NCI-H1694 treated with DMSO at 0.1 percent for 48 hours (cell line): Measurements from ENCODE around the gene CYFIP1.
A peak's percentile ranks its signal among the peaks of the same experiment; 100 is the strongest.

Experiments used
- DNase-seq: peaks from one replicate; lab custom pipeline; 2025; lab: John Stamatoyannopoulos, UW

CYFIP1 gene

DNA sequence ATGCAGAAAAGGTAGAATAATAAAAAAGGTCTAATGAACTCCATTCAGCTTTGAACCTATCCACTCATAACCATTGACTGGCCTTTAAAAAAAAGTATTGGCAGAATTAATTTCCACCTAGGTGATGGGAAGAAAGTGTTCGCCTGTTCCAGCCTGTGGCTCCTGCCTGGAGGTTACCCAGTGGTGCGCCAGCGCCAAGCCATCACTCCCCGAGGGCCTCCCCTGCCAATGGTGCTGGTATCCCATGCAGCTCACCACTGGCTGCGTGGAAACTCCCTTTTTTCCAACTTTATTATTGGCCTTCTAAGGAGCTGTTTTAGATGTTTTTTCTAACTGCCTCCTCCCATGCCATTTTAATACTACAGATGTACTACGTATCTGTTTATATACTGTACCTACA is 112.3 kb downstream of the CYFIP1 start:
- no peak for DNase-seq

DNA sequence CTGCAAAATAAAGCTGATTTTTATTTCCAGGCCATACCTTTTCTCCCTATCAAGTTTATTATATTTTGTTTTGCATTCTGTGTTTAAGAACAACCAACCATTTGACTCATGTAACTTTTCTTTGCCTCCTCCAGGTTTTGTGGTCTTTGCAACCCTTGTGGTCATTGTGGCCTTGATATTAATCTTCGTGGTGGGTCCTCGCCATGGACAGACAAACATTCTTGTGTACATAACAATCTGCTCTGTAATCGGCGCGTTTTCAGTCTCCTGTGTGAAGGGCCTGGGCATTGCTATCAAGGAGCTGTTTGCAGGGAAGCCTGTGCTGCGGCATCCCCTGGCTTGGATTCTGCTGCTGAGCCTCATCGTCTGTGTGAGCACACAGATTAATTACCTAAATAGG is 114.1 kb downstream of the CYFIP1 start:
- no peak for DNase-seq

DNA sequence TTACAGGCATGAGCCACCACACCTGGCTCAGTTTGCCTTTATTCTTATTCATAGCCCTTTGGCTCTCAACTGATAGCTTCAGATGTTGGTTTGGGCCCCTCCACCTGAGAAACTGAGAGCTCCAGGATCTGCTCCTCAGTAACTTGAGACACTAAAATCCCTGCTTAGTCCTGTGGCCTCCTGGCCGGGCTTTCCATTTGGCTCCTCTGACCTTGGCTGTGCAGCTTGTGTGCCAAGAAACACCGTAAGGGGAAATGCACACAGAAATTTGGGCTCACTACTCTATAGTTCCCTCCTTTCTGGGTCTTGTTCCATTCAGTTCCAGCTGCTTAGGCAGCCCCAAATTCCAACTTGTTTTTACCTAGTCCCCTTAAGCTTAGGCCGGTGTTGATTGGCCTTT is 116.8 kb downstream of the CYFIP1 start:
- DNase-seq: no peak

DNA sequence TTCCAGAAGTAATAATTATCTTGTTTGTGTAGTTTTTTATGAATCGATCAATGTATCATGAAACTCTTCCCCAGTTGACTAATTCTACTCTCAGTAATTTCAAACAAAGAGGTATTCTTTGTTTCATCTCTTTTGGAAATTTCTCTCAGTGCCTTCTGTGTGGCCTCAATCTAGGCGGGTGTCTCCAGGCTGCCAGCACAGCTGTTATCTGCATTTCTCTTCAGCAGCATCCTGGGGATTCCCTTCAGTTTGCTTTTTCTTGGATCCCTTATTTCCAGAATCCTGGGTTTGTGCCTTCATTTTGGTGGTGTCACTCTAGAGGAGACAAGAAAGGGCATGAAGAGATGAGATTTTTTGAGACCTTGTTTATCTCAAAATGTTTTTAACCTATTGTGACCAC is 119.0 kb downstream of the CYFIP1 start:
- DNase-seq: no peak

DNA sequence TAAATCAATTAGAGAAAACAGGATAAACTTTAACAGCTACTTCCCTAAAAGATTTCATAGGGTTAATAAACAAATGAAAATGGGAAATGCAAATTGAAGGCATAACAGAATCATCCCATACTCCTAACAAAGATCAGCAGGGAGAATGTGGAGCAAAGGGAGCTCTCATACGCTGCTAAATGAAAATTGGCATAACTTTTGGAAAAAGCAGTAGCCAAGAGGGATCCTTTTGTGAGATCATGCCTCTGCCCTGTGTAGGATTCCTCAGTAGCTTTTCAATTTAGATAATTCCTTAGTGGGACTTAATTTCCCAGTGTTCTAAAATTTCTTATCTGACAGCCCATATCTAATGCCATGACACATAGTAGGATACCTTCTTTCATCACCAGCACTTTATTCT is 123.5 kb downstream of the CYFIP1 start:
- no peak for DNase-seq

DNA sequence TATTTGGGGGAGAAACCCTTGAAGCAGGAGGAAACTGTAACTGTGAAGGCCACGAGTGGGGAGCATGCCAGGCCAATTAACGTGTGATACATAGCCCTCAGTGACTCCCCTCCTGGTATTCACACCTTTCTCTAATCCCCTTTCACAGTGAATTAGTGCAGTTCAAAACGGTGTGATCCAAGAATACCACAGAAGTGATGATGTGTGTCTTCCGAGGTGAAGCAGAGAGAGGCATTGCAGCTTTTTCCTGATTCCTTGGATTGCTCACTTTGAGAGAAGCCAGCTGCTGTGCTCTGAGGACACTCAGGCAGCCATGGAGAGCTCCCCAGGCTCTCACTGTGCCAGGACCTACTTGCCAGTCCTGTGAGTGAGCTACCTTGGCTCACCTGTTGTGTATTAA is 124.4 kb downstream of the CYFIP1 start:
- DNase-seq: no peak

DNA sequence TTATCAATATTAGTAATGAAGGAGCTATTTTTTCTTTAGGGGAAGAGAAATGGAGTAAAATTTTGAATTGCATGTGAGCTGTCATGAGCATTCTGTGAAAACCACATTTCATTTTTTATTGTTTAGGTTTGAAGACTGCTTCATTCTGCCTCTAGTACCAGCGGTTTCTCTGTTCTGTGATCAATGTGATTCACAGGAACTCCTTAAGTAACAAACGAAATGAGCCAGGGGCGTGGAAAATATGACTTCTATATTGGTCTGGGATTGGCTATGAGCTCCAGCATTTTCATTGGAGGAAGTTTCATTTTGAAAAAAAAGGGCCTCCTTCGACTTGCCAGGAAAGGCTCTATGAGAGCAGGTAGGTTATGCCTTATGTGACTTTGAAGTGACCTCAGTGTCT is 128.7 kb downstream of the CYFIP1 start:
- DNase-seq: no peak

DNA sequence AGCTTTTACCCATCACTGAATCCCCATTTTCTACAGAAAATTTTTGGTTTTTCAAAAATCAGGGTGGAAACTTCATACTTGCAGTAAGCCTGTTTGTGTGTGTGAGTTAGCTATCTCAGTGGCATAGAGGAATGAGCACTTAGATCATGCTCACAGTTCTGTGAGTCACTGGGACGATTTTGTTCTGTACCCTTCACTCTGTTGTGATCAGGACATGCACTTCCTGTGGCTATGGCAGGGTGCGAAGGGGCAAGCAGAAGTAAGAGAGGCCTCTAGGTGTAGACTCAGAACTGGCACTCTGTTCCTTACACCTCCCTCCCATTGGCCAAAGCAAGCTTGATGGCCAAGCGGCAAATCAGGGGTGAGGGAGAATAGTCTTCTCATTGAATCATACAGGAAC is 130.1 kb downstream of the CYFIP1 start:
- no peak for DNase-seq

DNA sequence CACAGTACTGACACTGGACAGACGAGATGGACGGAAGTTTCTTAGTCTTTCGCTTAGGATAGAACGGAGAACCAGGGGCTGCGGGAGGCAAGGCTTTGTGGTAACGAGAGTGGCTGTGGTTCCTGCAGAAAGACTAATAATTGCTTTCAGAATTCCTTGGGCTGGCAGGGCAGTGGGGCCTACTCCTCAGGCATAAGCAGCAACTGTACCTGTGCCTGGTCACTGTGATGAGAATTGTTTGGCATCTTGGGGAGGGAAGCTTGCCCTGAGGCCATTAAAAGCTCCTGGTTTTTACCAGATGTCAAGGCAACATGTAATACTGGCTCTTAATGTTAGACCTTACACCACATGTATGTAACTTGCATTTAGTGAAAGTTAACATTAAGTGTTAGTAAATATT is 134.1 kb downstream of the CYFIP1 start:
- no peak for DNase-seq

DNA sequence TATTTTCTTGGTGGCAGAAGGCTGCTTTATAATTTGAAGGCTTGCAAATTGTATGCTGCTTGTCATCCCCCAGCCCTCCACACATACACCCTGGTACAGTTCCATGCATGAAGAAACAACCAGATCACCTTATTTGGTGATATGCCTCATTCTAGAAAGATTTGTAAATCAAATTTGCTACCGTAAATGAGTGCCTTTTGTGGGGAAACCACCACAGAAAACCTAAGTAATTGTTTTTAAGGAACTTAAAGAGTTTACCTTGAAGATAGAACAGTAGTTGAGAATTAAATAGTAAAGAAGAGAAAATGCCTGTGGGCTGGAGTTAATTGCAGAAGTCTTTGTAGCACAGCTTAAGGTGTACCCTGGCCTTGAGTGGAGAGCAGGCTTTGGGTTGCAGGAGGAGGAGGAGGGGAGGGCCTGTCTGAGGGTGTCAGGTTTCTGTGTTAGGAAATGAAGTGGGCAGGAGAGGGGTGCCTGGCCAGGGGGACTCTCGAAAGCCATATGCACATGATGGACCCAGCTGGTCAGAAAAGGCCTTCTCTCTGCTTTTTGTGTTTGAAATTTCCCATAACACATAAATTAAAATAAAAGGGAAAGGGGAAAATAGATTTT is 134.8 kb downstream of the CYFIP1 start:
- no peak for DNase-seq

DNA sequence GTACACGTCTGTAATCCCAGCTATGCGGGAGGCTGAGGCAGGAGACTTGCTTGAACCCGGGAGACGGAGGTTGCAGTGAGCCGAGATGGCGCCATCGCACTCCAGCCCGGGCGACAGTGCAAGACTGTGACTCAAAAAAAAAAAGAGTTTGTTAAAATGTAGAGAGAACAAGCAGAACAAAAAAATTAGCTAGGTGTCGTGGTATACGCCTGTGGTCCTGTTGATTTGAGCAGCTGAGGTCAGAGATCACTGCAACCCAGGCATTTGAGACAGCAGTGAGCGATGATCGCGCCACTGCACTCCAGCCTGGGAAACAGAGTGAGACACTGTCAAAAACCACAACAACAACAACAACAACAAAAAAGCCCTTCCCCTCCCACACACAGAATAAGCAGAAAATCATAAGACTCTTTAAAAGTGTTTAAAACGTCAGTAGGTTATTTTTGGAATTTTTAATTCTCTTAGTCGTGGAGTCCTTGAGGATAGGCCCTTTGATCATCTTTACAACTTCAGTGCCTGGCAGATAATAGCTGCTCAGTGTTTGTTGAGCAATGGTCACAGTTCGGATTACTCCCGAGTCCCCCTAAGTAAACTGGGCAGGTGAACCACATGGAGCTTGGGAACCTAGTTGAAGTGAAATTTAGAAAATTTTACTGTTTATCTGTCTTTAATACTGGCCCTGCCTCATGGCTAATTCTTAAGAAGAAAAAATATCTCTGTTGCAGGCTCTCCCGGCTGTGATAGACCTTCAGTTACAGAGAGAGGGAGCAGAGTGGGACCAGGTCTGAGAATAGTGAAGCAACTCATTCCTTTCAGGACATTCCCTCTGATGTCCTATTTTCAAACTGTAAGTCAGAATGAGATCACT is 135.5 kb downstream of the CYFIP1 start:
- DNase-seq: no peak

DNA sequence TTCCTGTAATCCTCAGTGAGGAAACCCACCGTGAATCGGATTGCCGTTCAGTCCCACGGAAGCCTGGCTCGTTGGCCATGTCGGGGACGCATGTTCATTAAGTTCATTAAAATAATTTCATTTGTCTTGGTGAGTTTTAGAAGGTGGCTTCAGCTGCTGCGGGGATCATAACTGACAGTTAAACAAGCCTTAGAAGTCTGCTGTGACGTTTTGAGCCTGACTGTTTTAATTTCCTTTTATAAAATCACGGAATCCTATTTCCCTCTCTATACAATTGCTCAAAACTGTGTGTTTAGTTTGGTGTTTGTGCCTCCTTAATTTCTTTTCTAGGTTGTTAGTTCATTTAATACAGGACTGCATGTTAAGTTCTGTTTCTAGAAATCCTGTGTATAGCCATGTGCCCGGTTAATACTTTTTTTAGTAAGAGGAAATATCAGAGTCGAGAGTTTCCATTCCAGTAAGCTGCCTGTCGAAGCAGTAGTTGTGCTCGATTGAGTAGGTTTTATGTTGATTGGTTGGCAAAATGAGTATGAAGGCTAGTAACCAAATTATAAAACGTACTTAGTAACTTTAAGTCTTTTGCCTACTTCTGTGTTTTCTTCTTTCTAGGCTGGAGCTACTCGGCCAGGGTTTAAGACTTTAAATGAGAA is 141.0 kb downstream of the CYFIP1 start:
- no peak for DNase-seq

DNA sequence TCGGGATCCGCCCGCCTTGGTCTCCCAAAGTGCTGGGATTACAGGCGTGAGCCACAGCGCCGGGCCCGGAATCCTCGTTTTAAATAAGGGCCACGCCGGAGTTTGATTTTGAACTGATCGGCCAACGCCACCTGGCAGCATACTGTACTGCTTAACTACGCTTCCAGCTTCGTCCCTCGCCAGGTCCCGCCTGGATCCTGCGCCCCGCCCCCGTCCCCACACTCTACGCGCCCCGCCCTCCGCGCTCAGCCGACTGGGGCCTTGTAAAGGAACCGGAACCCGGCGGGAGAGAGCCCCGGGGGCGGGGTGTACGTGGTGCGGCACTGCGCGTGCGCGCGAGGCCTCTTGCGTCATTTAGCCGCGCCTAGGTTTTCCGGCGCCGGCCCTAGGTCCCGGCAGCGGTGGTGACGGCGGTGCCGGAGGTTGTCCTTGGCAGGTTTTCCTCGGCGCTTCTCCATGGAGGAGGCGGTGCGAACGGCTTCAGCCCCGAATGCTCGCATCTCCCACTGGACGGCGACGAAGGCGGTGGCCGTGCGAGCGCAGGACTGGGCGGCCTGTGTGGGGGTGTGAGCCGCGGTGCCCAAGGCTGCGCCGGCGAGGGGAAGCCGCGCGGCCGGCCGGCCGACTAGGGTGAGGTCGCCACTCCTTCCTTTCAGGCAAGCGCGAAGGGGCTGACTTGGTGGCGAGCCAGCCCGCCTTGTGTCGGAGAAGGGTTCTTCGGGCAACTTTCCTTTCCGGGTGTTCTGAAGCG is 141.7 kb downstream of the CYFIP1 start, which contains the start of gene NIPA2:
NIPA2 (plus strand) TSS at position 375 of the 751 bp plus-strand sequence. CDS start 13,066 bp downstream, outside the sequence.
- DNase-seq: peak; percentile 74

DNA sequence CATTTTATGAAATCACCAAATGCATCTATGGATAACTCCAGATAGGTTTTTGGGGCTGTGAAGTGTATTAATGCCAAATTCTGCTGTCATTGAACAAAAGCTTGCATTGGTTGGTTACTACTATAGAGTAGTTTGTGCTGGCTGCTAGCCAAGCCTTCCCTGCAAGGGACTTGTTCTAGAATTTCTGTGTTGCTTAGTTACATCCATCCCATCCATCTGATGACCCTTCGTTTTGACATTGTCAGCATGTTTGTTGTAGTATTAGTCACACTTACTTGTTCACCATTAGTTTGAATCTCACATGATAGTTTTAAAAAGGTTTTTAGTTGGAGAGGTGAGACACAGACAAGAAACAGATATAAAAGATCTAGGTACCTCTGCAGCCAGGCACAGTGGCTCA is 148.7 kb downstream of the CYFIP1 start:
- DNase-seq: no peak

DNA sequence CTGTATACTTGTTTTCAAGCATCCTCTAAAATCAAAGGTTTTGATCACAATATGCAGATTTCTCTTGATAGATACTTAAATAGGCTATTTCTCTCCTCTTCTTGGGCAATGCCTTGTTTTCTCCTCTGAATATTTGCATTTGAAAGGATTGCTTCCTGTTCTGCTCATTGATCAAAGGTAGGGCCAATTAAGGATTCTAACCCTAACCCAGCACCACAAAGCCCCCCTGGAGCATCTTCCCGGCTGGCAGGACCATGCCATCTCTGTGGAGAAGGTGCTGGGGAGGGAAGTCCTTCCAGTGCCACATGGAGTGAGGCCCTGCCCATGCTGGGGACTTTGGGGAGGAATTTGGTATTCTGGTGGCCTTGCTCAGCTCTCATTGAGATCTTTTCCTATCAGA is 153.0 kb downstream of the CYFIP1 start:
- DNase-seq: no peak

DNA sequence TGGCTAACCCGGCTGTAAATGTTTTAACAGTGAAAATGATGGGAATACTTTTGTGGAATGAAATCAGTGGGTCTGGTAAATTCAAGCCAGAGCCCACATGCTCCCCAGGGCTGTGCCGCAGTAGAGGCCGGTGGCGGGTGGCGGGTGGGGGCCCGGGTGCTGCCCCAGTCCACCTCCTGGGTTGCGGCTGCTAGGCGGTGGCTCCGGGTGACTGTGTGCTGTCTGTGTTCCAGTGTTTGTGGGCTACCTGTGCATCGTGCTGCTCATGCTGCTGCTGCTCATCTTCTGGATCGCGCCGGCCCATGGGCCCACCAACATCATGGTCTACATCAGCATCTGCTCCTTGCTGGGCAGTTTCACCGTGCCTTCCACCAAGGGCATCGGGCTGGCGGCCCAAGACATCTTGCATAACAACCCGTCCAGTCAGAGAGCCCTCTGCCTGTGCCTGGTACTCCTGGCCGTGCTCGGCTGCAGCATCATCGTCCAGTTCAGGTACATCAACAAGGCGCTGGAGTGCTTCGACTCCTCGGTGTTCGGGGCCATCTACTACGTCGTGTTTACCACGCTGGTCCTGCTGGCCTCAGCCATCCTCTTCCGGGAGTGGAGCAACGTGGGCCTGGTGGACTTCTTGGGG is 156.6 kb downstream of the CYFIP1 start:
- DNase-seq: no peak

DNA sequence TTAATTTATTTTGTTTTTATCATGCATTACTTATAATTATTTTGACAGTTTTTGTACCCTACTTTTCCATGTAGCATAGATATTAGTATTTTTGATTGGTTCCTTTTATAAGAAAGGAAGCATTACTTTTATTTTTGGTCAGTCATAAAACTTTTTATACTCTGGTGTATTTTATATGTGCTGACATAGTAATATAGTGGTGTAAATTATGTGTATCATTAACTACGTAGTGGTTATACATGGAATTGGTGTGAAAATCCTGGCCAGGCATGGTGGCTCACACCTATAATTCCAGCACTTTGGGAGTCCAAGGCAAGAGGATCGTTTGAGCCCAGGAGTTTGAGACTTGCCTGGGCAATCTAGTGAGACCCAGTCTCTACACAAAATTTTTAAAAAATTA is 160.5 kb downstream of the CYFIP1 start:
- no peak for DNase-seq
